ENCODE measurements around the gene NT5C2.

Gene NT5C2

DNA sequence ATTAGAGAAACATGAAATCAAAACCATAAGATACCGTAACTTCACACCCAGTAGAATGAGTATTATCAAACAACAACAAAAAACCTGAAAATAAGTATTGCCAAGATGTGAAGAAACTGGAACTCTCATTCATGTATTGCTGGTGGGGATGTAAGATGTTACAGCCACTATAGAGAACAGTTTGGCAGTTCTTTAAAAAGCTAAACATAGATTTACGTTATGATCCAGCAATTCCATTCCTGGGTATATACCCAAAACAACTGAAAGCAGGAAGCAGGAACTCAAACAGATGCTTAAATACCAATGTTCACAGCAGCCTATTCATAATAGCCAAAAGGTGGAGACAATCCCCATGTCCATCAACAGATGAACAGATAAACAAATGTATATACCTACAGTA, 72.5 kb downstream of the NT5C2 start:
- no peak overlapping the region for H3K27ac ChIP-seq

DNA sequence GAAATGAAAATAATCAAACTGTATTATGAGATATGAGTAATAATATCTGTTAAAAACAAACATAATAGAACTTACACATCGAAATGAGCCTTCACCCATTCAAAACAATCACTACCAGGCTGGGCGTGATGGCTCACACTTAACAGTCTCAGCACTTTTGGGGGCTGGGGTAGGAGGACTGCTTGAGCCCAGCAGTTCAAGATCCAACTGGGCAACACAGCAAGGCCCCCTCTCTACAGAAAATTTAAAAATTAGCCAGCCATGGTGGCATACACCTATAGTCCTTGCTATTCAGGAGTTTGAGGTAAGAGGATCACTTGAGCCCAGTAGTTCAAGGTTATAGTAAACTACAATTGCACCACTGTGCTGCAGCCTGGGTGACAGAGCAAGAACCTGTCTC, 75.8 kb downstream of the NT5C2 start:
- H3K27ac ChIP-seq: no peak overlapping the region
- TF ChIP-seq, protein P1, sequence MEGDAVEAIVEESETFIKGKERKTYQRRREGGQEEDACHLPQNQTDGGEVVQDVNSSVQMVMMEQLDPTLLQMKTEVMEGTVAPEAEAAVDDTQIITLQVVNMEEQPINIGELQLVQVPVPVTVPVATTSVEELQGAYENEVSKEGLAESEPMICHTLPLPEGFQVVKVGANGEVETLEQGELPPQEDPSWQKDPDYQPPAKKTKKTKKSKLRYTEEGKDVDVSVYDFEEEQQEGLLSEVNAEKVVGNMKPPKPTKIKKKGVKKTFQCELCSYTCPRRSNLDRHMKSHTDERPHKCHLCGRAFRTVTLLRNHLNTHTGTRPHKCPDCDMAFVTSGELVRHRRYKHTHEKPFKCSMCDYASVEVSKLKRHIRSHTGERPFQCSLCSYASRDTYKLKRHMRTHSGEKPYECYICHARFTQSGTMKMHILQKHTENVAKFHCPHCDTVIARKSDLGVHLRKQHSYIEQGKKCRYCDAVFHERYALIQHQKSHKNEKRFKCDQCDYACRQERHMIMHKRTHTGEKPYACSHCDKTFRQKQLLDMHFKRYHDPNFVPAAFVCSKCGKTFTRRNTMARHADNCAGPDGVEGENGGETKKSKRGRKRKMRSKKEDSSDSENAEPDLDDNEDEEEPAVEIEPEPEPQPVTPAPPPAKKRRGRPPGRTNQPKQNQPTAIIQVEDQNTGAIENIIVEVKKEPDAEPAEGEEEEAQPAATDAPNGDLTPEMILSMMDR (IDR thresholded peaks at IDR 0.05): no peak
- TF ChIP-seq ZFX (IDR thresholded peaks at IDR 0.05; ENCODE audit: borderline replicate concordance): no peak

More for the DNA sequence above, 72.5 kb downstream of the NT5C2 start:
- TF ChIP-seq, protein P1 (IDR thresholded peaks at IDR 0.05): no peak
- no peak for TF ChIP-seq ZFX (IDR thresholded peaks at IDR 0.05; ENCODE audit: borderline replicate concordance)

DNA sequence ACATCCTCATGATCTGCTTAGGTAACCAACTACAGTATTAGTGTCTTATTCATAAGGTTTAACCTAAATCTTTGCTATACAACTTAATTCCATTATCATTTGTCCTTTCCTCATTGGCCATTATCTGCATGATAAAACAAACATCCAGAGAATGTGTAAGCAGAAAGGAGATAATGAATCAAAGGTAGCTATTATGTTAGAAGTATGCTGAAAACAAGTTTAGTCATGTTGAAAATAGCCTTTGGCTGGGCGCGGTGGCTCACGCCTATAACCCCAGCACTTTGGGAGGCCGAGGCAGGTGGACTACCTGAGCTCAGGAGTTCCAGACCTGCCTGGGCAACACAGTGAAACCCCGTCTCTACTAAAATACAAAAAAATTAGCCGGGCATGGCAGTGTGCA, 78.2 kb downstream of the NT5C2 start:
- H3K27ac ChIP-seq: no peak overlapping the region
- TF ChIP-seq, protein P1 (IDR thresholded peaks at IDR 0.05): no peak
- no peak for TF ChIP-seq ZFX (IDR thresholded peaks at IDR 0.05; ENCODE audit: borderline replicate concordance)

DNA sequence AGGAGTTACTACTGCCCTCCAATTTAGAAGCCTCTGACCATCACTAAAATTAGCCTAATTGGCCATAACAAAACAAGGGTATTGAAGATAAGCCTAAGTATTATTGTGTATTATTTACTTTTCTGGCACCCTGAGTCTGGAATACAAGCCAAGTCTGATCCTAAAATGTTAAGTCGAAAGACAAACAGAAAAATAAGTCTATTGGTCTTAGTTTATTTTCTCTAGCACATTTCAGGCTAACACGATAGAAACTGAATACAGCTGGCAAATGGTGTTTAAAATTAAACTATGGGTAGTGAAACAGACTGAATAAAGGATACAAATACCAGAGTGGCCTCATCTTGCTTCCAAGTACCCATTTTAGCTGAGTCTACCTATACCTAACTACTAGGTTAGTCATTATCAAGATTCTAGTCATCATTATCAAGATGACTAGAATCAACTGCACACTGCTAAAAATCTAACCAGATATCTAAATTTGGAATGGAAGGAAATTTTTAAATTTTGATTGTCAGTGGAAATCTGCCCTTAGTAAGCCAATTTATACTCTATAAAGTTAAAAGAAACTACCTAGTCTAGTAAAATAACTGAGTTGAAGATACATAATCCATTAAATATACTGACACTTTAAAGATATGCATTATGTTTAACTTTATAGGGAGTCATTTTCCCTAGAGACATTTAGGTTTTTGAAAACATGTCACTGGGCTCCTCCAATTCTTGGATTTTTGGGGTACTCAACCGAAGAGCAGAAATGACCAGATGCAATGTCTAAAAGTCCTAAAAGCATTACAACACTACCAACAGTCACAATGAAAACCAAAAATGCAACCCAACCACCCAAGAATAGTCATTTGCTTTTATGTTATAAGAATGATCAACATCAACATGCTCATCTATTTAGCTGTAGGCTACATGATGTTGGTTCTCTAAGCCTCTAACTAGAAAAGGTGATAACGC, 80.9 kb downstream of the NT5C2 start:
- H3K27ac ChIP-seq: peak overlapping the region; percentile 64
- TF ChIP-seq ZFX (IDR thresholded peaks at IDR 0.05; ENCODE audit: borderline replicate concordance): no peak
- TF ChIP-seq, protein P1 (IDR thresholded peaks at IDR 0.05): no peak

DNA sequence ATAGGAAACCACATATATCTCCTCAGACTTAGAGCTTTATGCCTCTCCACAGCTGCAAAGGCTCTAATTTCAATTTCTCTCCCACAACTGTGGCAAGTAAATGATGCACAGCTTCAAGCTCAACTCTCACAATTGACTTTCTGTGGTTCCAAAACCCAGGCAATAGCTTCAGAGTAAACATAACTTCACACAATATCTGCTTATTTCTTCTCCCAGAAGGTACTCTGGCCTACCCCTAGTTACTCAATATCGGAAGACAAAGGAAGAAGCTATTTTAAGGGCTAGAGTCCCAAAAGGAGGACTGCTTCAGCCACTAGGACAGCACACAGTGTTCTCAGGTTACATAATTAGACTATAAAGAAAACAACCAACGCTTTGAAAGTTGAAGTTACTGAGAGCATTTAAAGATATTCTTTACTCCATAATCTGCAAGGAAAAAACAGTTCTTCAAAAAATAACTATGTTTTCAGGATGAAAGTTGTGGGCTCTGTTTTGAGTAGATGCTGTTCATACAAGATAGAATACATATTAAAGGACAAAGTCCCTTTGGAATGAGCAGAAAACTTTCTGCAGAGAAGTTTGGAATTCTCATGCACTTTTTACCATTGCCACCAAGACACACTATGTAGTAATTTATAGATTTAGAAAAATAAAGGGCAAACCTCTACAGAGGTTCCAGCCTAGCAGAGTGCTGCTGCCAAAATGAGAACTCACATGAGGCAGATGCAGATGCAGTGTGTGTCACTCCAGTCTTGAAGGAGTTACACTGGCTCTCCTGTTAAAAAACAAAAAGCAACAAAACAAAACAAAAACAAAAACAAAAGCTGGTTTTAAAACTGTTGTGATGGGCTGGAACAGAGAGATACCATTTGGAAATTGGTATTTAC, 81.8 kb downstream of the NT5C2 start:
- TF ChIP-seq, protein P1 (IDR thresholded peaks at IDR 0.05): no peak
- no peak for TF ChIP-seq ZFX (IDR thresholded peaks at IDR 0.05; ENCODE audit: borderline replicate concordance)
- H3K27ac ChIP-seq: peak overlapping the region; percentile 64

DNA sequence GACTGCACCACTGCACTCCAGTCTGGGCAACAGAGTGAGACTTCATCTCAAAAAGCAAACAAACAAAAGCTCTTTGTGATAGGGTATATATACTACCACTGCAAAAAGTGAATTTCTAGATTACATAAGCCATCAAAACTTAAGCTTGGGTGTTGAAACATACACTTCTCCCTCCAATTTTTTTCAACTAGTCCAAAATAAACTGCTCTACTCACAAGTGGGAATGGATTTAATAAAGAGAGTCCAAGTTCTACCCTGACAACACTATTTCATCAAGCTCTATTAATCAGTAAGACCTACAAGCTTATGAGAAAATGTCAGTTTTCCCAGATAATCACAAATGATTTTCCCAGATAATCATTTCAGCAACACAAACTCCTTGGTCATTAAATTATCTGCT, 82.7 kb downstream of the NT5C2 start:
- peak overlapping the region; percentile 64; the same call in 1 of the 2 replicates for H3K27ac ChIP-seq
- no peak for TF ChIP-seq ZFX (IDR thresholded peaks at IDR 0.05; ENCODE audit: borderline replicate concordance)
- TF ChIP-seq, protein P1 (IDR thresholded peaks at IDR 0.05): no peak
